Thymus (tissue), 11 donors: ENCODE measurements around the gene RAF1. TPM values are rescaled to one million over a fixed set of nuclear protein-coding genes. Genes with fewer than 3 reads are reported as not detected.
A peak's percentile ranks its signal among the peaks of the same experiment; 100 is the strongest.

Experiments used
- DNase-seq, 9 donors: peaks; one replicate each; pipeline ENCODE4 v3.0.0-alpha.2; 2013; ENCODE audit warnings: low spot score in 9 of 9, low read depth in 6 of 9, missing footprints in 1 of 9
- H3K27ac ChIP-seq, 2 donors: one replicate each; pipeline ENCODE4 v1.5.1; 2013; ENCODE audit warnings: control low read depth in 1 of 2, low read depth in 1 of 2, low read length in 1 of 2, mild to moderate bottlenecking in 1 of 2, moderate library complexity in 1 of 2
- H3K27me3 ChIP-seq, 2 donors: one replicate each; pipeline ENCODE4 v1.5.1; 2013; ENCODE audit warnings: low read length in 1 of 2; ENCODE audit not compliant: control insufficient read depth in 2 of 2, insufficient read depth in 1 of 2
- H3K36me3 ChIP-seq, 2 donors: one replicate each; pipeline ENCODE4 v1.5.1; 2013; ENCODE audit warnings: low read length in 1 of 2, mild to moderate bottlenecking in 1 of 2, moderate library complexity in 1 of 2; ENCODE audit not compliant: control insufficient read depth in 2 of 2, insufficient read depth in 2 of 2
- H3K4me1 ChIP-seq, 2 donors: one replicate each; pipeline ENCODE4 v1.5.1; 2013; ENCODE audit warnings: low read length in 2 of 2; ENCODE audit not compliant: control insufficient read depth in 2 of 2, insufficient read depth in 2 of 2
- H3K4me3 ChIP-seq, 2 donors: one replicate each; pipeline ENCODE4 v1.5.1; 2013; ENCODE audit warnings: low read length in 2 of 2, control low read depth in 1 of 2, mild to moderate bottlenecking in 1 of 2
- H3K9me3 ChIP-seq, 2 donors: one replicate each; pipeline ENCODE4 v1.5.1; 2013; ENCODE audit warnings: low read length in 1 of 2, mild to moderate bottlenecking in 1 of 2; ENCODE audit not compliant: control insufficient read depth in 2 of 2, insufficient read depth in 1 of 2
- WGBS: extraction: QIAGEN DNeasy Blood & Tissue Kit; methylation state at CpG from one replicate; pipeline ENCODE4 v1.1.7; 2013; 5-methylcytosine and 5-hydroxymethylcytosine counted together
- polyA plus RNA-seq: library from polyadenylated mRNA; stranded (reverse); fragments of 200-250 nt; gene quantifications from one replicate; pipeline ENCODE4 v1.2.3, GENCODE V29; 2013
- total RNA-seq: library from RNA; stranded (reverse); fragments of 120-200 nt; gene quantifications from one replicate; pipeline ENCODE4 v1.2.4, GENCODE V29; 2013
- donor health status: healthy.

Gene RAF1
- total and polyA plus RNA-seq, 2 donors: 59.9 to 68.1 TPM

DNA sequence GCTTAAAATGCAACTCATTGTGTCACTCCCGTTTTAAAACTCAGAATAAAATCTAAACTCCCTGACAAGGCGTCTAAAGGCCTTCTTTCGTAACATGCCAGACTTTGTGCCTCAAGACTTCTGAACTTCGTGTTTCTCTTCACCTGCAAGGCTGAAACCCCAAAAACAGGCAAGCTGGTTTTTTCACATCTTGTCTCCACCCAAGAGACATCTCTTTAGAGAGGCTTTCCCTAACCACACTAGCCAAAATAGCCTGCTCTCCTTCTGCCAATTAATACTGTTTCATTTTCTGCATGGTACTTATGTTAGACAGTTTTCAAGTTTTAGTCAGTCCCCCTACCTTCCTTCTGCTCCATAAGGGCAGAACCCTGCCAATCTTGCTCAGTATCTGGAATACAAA is 41.6 kb downstream of the RAF1 start:
- no peaks in the 10 kb centered on the region for H3K9me3 ChIP-seq
- no peaks in the 10 kb centered on the region for H3K27me3 ChIP-seq
- H3K4me3 ChIP-seq: no peak overlapping the region
- DNase-seq: no peak
- H3K27ac ChIP-seq: no peak overlapping the region
- WGBS: 86% methylated on average over 4 of the region's 4 CpGs
- H3K36me3 ChIP-seq: peaks cover 9 to 15% of the 10 kb centered on the region in 2 donors
- H3K4me1 ChIP-seq: peaks cover 0 to 8% of the 10 kb centered on the region in 2 donors

- H3K36me3 ChIP-seq: peaks cover 14 to 29% of the 10 kb centered on the region in 2 donors
- H3K4me1 ChIP-seq: peaks cover 0 to 3% of the 10 kb centered on the region in 2 donors
- DNase-seq: no peak
- no peak overlapping the region for H3K27ac ChIP-seq
- H3K27me3 ChIP-seq: no peaks in the 10 kb centered on the region
- H3K9me3 ChIP-seq: no peaks in the 10 kb centered on the region
- H3K4me3 ChIP-seq: no peak overlapping the region
These were observed 43.2 kb downstream of the RAF1 start for GRCh38 chr3:12620729-12621128.

DNA sequence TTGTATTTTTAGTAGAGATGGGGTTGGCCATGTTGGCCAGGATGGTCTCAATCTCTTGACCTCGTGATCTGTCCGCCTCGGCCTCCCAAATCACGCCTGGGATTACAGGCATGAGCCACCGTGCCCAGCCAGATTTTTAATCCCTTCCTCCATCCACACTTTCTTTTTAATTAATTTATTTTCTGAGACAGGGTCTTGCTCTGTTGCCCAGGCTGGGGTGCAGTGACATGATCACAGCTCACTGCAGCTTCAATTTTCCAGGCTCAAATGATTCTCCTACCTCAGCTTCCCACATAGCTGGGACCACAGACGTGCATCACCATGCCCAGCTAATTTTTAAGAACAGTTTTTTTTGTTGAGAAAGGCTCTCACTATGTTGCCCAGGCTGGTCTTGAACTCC is 43.6 kb downstream of the RAF1 start:
- no peak for DNase-seq
- no peaks in the 10 kb centered on the region for H3K27me3 ChIP-seq
- 99% methylated on average over 6 of the region's 6 CpGs for WGBS
- no peaks in the 10 kb centered on the region for H3K4me1 ChIP-seq
- no peak overlapping the region for H3K27ac ChIP-seq
- H3K4me3 ChIP-seq: no peak overlapping the region
- peaks cover 17 to 32% of the 10 kb centered on the region in 2 donors for H3K36me3 ChIP-seq
- no peaks in the 10 kb centered on the region for H3K9me3 ChIP-seq

- Histone ChIP-seq H3K27me3 (no peaks in the 10 kb centered on the region), H3K4me1 (peaks cover 3 to 4% of the 10 kb centered on the region in 2 donors), H3K27ac (no peak overlapping the region), H3K4me3 (no peak overlapping the region), H3K9me3 (no peaks in the 10 kb centered on the region), H3K36me3 (peaks cover 22 to 46% of the 10 kb centered on the region in 2 donors)
- WGBS: 97% methylated on average over 6 of the region's 6 CpGs
- no peak for DNase-seq
These were observed 45.5 kb downstream of the RAF1 start for GRCh38 chr3:12618426-12618825.

GRCh38 chr3:12615266-12615665 is 48.7 kb downstream of the RAF1 start:
- Histone ChIP-seq H3K4me1 (peaks cover 5 to 9% of the 10 kb centered on the region in 2 donors), H3K27me3 (no peaks in the 10 kb centered on the region), H3K4me3 (no peak overlapping the region), H3K36me3 (peaks cover 25 to 62% of the 10 kb centered on the region in 2 donors), H3K27ac (no peak overlapping the region), H3K9me3 (no peaks in the 10 kb centered on the region)
- DNase-seq: no peak
- WGBS: 97% methylated on average over 4 of the region's 4 CpGs

DNA sequence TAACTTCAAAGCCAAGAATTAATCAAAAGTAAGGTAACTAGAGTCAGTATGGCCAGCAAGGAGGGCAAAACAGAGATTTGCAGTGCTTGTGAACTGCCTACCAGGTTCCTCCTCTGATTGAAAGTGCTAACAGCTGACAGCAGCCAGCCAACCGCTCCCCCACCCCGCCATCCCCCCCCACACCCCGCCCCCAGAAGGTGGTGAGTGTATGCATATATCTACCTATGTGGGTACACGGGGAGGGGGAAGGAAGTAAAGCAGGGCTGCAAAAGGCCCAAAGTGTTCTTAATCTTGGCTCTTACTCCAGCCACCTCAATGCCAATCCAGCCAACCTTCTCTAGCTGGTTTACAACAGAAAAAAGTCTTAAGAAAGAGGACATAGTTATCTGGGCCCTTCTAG is 50.7 kb downstream of the RAF1 start:
- H3K4me3 ChIP-seq: no peak overlapping the region
- no peaks in the 10 kb centered on the region for H3K9me3 ChIP-seq
- no peaks in the 10 kb centered on the region for H3K27me3 ChIP-seq
- DNase-seq: peak in 3 of 9 donors; percentile 6 to 30 (median 7)
- H3K4me1 ChIP-seq: peaks cover 5 to 9% of the 10 kb centered on the region in 2 donors
- H3K36me3 ChIP-seq: peaks cover 25 to 72% of the 10 kb centered on the region in 2 donors
- WGBS: 37% methylated on average over 4 of the region's 4 CpGs
- peak overlapping the region in 1 of 2 donors; percentile 48 for H3K27ac ChIP-seq

DNA sequence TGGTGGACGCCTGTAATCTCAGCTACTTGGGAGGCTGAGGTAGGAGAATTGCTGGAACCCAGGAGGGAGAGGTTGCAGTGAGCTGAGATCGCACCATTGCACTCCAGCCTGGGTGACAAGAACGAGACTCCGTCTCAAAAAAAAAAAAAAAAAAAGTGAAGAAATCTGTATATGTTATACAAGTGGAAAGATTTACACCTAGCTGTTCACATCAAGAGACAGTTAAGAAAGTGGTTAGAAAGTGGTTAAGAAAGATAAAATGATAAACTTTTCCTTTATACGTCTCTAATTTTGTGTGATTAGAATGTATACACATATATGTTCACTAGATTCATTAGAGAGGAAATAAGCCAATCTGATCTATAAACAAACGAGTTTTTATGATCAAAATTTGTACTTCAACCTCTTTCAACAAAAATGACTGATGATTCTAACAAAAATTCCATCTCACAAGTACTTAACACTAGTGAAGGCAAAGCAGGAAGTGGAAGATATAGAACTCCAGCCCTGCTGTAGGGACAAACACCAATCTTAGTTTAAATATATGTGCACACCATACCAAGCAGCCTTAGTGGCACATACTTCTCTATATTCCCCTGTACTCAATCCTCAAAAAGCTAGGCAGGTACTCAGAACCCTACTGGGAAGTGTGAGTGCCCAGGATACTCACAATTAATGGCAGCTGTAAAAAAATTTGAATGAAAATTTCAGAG is 51.2 kb downstream of the RAF1 start:
- DNase-seq: peak in 1 of 9 donors; percentile 10
- Histone ChIP-seq H3K27ac (peak overlapping the region in 1 of 2 donors; percentile 7), H3K4me3 (no peak overlapping the region), H3K4me1 (peaks cover 5 to 9% of the 10 kb centered on the region in 2 donors), H3K9me3 (no peaks in the 10 kb centered on the region), H3K36me3 (peaks cover 23 to 69% of the 10 kb centered on the region in 2 donors), H3K27me3 (no peaks in the 10 kb centered on the region)
- WGBS: 68% methylated on average over 6 of the region's 6 CpGs

GRCh38 chr3:12611117-12611516 is 52.8 kb downstream of the RAF1 start:
- Histone ChIP-seq H3K4me1 (peaks cover 5 to 9% of the 10 kb centered on the region in 2 donors), H3K4me3 (no peak overlapping the region), H3K27ac (no peak overlapping the region), H3K36me3 (peaks cover 22 to 67% of the 10 kb centered on the region in 2 donors), H3K27me3 (no peaks in the 10 kb centered on the region), H3K9me3 (no peaks in the 10 kb centered on the region)
- 78% methylated on average over 5 of the region's 5 CpGs for WGBS
- DNase-seq: no peak

DNA sequence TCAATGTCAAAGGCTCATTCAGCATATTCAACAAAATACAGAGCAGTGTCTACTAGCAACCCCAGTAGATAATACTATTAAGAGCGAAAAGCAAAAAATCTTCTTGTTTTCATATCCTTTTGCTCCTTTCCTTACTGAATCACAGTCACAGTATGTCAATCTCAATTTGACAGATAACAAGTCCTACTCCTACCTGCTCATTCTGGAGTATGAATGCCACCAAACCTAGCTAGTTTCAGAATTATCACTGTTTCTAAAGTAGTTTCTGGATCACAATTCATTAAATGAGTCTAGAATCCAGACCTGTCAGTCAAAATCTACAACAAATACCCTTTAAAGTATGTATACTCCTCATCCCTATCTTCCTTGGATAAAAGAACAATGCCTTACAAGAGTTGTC is 55.5 kb downstream of the RAF1 start:
- peaks cover 23 to 65% of the 10 kb centered on the region in 2 donors for H3K36me3 ChIP-seq
- 99% methylated on average over 1 of the region's 1 CpG for WGBS
- no peaks in the 10 kb centered on the region for H3K9me3 ChIP-seq
- no peak for DNase-seq
- no peak overlapping the region for H3K27ac ChIP-seq
- H3K4me1 ChIP-seq: peaks cover under 1 to 5% of the 10 kb centered on the region in 2 donors
- no peaks in the 10 kb centered on the region for H3K27me3 ChIP-seq
- H3K4me3 ChIP-seq: no peak overlapping the region
